Medulla oblongata (tissue), 1 donor: ENCODE data around the gene SMCHD1.
"Not testable (repeated sequence)": the region's sequence is repeated elsewhere in the genome, so short reads cannot be mapped to it uniquely, and the experiment has no call there.

Experiments used
- DNase-seq: peaks from one replicate; pipeline ENCODE4 v3.0.0-alpha.2; 2015; ENCODE audit errors: extremely low spot score

Gene SMCHD1

DNA sequence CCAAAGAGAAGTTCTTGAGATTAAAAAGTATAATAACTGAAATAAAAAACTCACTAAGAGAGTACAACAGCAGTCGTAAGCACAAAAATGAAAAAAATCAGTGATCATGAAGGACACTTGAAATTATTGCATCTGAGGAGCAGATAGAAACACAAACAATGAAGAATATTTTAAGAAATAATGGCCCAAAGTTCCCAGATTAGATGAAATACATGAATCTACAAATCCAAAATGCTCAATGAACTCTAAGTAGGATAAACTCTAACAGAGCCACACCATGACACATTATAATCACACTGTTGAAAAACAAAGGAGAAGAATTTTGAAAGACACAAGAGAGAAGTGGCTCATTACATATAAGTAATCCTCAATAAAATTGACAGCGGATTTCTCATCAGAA, 159.4 kb downstream of the SMCHD1 start:
- DNase-seq, result no peak

DNA sequence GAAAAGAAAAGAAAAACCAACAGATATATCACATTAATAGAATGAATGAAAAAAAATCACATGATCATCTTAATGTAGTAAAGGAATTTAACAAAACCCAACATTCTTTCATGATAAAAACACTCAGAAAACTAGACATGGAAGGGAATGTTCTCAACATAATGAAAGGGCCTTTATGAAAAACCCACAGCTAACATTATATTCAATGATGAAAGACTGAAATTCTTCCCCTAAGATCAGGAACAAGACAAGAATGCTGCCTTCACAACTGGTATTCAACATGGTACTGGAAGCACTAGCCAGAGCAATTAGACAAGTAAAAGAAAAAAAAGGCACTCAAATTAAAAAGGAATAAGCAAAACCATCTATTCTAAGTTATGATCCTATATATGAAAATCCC, 162.8 kb downstream of the SMCHD1 start:
- no peak for DNase-seq

DNA sequence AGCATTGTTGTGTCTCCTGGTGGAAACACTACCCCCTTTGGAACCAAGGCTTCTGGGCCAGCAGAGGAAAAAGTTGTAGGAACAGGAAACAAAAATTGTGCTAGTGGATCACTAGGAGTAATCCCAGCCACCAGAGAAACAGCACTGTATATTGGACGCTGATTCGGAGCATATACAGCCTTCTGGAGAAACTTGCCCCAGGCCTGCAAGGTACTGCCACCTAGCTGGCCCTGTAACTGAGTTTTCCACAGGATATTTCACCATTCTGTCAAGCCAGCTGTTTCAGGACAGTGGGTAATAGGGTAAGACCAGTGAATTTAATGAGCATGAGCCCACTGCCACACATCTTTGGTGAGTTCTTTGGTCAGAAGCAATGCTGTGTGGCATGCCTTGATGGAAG, 166.2 kb downstream of the SMCHD1 start:
- DNase-seq, result no peak

DNA sequence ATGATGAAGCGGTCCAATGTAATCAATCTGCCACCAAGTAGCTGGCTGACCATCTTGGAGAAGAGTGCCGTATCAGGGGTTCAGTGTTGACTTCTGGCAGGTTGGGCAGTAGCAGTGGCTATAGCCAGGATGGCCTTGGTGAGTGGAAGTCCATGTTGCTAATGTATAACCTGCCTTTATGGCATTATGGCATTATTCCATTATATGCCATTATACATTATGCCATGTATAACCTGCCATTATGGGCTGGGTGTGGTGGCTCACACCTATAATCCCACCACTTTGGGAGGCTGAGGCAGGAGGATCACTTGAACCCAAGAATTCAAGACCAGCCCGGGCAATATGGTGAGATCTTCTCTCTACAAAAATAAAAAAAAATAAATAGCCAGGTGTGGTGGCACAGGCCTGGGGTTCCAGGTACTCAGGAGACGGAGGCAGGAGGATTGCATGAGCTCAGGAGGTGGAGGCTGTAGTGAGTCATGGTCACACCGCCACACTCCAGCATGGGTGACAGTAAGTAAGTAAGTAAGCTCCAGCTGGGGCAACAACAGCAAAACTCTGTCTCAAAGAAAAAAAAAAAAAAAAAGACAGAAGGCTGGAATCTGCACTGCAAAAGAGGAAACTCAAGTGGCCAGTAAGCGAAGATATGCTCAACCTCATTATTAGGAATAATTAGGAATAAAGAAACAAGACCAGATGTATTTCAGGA, 166.8 kb downstream of the SMCHD1 start:
- DNase-seq, result no peak

DNA sequence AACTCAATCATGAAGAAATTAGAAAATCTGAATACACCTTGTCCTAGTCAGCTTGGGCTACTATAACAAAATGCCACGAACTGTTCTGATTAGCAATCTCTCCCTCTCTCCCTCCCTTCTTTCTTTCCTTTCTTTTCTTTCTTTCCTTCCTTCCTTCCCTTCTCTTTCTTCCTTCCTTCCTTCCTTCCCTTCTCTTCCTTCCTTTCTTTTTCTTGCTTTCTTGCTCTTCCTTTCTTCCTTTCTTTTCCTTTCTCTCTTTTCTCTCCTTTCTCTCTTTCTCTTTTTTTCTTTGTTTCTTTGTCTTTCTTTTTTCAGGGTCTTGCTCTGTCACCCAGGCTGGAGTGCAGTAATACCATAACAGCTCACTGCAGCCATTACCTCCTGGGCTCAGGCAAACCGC, 167.7 kb downstream of the SMCHD1 start:
- DNase-seq, result no peak

DNA sequence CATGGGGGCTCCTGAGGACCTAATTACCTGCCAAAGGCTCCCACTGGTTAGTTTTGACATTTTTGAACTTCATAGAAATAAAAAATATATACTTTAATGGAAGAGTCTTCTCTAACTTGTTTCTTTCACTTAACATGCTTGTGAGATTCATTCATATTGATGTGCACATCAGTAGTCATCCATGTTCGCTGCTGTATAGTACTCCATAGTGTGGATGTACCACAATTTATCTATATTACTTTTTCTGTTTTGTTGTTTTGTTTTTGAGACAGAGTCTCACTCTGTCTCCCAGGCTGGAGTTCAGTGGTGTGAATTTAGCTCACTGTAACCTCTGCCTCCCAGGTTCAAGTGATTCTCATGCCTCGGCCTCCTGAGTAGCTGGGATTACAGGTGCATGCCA, 168.4 kb downstream of the SMCHD1 start:
- no peak for DNase-seq

DNA sequence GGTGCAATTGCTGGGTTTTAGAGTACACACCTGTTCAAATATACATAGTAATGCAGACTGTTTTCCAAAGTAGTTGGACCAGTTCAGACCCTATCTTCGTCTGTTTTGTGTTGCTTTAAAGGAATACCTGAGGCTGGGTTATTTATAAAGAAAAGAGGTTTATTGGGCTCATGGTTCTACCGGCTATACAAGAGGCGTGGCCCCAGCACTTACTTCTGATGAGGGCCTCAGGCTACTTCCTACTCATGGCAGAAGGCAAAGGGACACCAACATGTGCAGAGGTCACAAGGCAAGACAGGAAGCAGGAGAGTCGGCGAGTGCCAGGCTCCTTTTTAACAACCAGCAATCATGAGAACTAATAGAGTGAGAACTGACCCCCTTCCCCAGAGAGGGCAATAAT, 169.3 kb downstream of the SMCHD1 start:
- no peak for DNase-seq

DNA sequence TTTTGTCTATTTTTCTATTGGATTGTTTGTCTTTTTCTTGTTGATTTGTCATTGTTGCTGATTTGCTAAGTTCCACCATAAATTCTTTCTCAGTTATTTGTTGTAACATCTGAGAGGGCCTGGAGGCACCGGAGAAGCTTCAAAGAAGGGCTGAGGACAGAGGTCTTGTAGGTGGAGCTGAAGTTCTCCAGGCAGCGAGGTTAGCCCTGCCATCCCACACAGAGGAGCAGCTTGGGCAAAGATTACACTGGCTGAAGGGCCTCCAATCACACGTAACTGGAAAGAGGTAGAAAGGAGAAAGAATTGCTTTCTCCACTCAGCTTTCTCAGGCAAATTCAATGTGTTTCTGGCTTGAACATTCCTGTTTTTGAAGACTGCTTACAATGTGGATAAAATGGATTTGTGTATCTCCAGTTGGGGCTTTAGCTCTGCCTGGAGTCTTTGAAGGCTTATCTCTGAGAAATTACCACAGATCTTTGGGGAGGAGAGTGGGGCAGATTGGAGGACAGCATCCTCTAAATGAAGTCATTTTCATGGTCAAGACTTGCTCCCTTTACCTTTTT, 170.2 kb downstream of the SMCHD1 start:
- no peak for DNase-seq

DNA sequence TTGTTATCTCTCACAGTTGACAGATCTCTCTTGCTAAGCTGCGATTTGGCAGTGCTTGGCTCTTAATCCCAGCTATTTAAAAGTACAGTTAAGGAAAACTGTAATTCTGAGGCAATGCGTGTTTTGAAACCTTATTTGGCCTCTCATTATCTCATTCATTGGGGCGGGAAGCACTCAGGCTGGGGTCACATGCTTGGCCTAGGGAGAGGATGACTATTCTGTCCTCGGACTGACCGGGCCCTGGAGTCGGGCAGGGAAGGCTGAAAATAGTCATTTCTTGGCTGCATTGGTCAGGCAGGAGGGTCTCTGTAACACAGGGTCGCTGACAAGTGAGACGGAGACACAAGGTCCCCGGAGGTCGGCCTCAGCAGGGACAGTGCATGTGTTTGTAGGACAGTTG, 171.1 kb downstream of the SMCHD1 start:
- DNase-seq, result no peak

DNA sequence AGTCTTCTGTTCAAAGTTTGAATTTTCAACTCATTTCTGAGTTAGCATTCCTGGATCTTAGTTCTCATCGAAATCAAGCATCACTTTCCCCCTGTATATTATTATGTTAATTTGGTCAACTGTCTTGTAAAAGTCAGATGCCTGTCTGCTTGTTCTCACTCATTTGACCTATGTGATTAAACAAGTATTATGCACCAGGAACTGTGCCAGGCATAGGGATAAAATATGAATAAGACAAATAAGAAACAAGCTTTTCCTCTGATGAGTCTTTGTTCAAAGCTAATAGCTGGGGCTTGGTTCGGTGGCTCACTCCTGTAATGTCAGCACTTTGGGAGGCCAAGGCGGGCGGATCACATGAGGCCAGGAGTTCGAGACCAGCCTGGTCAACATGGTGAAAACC, 171.5 kb downstream of the SMCHD1 start:
- no peak for DNase-seq

DNA sequence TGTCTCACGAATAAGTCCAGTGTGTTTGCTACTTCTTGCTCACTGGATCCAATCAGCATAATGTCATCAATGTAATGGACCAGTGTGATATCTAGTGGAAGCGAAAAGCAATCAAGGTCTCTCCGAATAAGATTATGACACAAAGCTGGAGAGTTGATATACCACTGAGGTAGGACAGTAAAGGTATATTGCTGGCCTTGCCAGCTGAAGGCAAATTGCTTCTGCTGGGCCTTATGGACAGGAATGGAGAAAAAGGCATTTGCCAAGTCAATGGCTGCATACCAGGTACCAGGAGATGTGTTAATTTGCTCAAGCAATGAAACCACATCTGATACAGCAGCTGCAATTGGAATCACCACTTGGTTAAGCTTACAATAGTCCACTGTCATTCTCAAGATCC, 180.6 kb downstream of the SMCHD1 start:
- not testable (repeated sequence) for DNase-seq

DNA sequence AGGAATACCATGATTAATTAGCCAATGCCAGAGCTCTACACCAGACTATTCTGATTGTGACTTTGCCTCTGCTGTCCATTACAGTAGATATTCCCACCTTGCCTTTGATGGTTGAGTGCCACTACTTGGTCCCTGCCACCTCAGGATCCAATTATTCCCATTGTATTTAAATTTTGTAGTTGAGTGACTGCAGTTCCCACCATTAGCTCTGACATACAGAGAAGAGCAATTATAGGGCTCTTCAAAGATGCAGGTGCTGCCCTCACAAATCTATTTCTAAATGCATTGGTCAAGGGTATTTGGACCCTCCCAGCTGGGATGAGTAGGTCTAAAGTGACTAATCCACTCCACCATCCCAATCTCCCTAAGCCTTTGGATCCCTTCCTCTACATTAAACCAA, 181.8 kb downstream of the SMCHD1 start:
- not testable (repeated sequence) for DNase-seq

DNA sequence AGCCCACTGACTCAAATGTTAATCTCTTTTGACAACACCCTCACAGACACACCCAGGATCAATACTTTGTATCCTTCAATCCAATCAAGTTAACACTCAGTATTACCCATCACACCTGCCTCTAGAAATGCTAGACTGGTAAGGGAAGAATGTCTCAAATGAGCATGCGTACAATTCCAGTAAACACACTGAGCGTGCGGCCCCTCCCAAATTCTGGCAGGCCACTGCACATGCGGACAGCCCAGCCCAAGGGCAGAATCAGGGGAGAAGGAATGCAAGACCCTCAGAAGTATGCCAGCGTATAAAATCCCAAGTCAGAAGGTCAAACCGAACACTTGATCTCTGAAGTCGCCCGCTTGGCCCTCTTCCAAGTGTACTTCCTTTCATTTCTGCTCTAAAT, 183.7 kb downstream of the SMCHD1 start:
- no peak for DNase-seq

DNA sequence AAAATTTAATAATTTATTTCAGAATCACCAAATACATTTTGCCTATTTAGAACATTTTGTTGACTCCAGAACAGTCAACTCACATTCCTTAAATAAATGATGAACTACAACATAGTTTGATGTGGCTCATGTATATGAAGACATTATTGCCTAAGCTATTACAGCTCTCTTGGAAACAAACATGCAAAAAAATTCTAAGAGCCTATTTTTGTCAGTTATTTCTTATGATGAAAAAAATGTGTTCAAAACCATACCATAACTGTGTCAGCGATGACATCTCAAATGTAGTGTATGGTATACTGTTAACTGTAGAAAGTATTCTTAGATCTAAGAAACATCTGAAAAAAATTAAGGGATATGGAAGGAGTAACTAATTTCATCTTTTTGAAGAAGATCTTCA, 185.0 kb downstream of the SMCHD1 start:
- no peak for DNase-seq

DNA sequence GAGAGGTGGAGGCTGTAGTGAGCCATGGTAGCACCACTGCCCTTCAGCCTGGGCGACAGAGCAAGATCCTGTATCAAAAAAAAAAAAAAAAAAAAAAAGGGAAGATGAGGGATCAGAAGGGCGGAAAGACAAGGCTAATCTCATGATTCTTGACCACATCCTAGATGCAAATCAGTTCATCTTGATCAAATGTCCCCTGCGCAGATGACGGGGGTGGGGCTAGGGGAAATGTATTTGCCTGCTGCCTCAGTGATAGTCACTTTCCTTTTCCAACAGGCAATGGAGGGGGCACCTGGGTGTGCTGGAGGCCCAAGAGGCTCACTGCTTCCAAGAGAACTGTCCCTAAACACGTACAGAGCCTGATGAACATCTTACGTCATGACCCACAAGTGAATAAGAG, 187.6 kb downstream of the SMCHD1 start:
- DNase-seq, result no peak

DNA sequence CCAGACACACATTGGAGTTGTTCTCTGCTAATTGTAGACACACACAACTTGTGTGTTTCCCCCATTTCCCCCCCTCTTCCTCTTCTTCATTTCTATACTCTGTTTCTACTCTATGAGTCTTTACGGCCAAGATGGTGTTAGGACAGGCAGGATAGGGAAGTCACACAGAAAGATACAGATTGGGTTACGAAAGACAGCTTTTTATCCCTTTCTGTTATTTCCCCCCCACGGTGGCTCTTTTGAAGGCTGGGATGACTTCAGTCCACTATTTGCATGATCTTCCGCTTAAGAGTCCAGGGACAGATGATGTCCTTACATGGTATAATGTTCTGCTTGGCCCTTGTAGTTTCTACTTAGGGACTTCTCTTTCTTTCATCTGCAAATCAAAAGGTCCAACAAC, 189.6 kb downstream of the SMCHD1 start:
- DNase-seq, result no peak

DNA sequence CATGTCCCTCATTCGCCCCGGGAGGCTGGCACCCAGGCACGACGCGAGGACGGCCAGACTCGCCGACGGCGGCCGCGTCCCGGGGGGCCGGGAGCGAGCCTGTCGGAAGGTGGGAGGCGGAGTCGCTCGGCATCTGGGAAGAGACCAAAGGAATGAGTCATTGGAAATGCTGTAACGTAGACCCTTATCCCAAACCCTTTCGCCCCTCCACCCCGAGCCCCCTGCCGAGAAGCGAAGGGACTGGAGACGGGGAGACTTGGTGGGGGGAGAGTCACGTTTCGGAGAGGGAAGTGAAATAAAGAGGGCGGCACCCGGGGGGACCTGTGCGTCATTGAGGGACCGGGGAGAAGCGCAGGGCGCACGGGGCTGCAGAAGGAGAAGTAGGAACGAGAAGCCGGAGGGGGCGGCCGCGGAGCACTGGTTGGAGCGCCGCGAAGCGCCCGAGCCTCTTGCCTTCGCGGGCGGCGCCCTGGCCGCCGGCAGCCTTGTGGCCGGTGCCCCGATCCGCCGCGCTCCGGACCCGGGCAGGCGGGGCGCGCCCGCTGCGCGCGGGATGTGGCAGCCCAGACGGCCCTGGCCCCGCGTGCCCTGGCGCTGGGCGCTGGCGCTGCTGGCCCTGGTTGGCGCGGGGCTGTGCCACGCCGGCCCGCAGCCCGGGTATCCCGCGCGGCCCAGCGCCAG, 191.2 kb downstream of the SMCHD1 start, which contains the start of gene EMILIN2:
EMILIN2 (plus strand) TSS at position 371 of the 681 bp plus-strand sequence; CDS start at position 554, 183 bp downstream.
- no peak for DNase-seq

DNA sequence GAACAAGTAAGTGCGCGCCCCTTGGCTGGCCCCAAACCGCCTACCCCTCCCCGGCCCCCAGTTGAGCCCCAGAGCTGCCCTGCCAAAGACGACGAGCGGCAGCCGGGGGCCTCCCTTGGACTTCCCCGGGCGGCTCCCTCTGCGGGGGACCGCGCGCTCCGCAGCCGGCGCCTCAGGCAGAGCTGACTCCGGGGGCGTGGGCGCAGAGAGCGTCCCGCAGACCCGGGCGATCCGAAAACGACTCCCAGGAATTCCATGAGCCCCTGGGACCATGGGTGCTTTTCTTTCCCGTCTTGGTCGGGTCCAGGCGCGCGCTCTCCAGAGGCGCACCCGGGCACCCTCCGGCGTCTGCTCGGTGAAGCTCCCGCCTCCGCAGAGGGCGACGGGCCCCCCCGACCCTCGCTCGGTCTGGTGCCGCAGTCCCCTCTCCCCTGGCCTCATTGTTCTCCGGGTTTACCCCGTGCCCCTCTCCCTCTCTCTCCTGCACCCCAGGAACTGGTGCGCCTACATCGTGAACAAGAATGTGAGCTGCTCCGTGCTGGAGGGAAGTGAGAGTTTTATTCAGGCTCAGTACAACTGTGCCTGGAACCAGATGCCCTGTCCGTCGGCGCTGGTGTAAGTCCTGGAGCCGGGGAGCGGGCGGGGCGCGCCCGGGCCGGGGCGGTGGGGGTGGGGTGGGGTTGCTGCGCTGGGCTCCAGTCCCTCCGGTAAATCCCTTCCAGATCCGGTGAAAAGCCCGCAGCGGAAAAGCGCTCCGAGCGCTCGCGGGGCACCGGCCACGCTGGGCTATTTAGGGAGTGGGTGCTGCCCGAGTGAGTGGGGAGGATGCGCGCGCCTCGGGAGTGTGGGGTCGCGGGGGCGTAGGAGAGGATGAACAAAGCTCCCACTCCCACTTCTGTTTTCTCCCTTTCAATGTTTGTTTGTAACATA, 192.1 kb downstream of the SMCHD1 start:
- DNase-seq, result no peak

DNA sequence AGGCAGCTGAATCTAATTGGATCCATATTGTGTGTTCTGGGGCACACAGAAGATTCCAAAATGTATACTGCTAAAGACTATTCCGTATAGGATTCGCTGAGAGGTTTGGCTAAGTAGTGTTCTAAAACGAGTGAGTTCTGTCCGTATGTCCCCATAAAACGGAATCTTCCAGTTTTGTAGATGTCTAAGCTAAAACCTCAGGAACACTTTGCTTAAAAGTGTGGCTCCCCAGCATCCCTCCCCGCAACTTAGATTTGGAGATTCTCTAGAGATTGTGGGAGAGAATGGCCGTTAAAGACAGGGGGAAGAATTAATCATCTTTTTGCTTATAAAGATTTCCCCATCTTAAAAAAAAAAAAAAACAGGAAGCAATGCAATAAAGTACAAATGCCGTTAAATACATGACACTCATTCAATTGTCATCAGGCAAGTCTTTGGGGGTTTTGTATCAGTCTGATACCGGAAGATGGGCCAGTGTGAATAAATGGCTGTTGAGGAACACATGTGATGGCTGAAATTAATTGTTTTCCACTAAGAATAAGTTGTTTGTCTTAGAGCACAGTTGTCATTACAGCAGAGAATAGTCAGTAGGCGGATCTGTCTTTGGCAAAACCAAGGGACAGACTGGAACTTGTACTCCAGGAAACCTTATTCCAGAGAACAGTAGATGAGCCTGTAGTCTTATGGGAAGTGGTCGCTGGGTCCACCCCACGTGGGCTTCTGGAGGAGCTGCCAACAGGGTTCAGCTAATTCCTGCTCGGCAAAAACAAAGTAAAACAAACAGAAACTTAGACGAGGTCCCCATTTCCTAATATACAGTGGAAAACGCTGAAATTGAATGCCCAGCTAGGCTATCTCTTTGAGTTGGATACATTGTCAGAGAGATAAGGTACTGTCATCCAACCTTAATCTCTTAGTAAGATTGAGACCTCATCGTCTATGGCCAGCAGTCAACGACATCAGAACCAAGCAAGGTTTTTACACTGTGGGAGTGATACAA, 193.0 kb downstream of the SMCHD1 start:
- DNase-seq, result peak; percentile 65

DNA sequence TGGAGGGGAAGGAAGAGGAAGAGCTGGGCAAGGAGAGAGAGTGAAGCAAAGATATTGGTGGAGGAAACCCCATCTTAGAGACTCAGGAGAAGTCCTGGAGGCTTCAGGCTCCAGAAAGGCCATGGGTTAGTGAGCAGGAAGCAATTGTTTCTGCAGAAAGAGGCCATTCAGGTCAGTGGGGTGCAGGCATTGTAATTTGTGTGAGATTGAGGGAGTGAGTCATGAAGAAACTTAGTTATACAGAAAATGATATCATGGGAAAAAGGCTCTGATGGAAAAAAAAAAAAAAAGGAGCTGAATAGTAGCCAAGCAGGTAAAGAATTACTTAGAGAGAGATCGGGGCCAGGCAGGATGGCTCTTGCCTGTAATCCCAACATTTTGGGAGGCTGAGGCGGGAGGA, 195.3 kb downstream of the SMCHD1 start:
- no peak for DNase-seq

DNA sequence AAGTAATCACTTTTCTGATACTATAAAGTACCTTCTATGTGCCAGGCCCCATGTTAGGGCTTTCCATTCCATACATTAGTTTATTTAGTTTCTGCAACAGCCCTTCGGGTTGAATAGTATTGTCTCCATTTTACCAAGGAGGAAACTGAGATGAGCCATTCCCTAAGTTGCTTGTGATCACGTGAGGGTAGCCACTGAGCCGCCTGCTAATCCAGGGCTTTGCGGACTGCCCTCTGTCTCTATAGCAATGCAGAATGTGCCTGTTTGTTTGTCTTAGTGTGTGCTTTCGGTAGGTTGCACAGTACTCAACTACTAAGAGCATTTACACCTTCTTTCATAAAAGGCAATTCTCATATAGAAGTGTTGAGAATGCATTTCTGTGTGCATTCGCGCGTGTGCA, 196.2 kb downstream of the SMCHD1 start:
- no peak for DNase-seq
